Stomach (tissue), 9 donors: ENCODE results near the gene TMEM54. TPM values are rescaled to one million over a fixed set of nuclear protein-coding genes. Genes with fewer than 3 reads are reported as not detected.
A peak's percentile ranks its signal among the peaks of the same experiment; 100 is the strongest.

ENCODE experiments used
- DNase-seq, 2 donors: peaks; one replicate each; pipeline versions ENCODE4 v3.0.0 to v3.0.0-alpha.2; 2013 to 2019
- H3K27ac ChIP-seq, 5 donors: fragments of 200-600 bp in 4 of 5; sonication (generic) in 4 of 5; one replicate each; pipeline ENCODE4 v1.5.1; 2013 to 2019; ENCODE audit warnings: mild to moderate bottlenecking in 1 of 5, moderate library complexity in 1 of 5
- H3K27me3 ChIP-seq, 3 donors: fragments of 200-600 bp; sonication (generic); one replicate each; pipeline ENCODE4 v1.5.1; 2017 to 2019; ENCODE audit warnings: mixed run types in 1 of 3
- H3K36me3 ChIP-seq, 4 donors: fragments of 200-600 bp; sonication (generic); 1 replicate in 3 of 4; 2 replicates in 1 of 4; pipeline ENCODE4 v1.5.1; 2016 to 2019
- H3K4me1 ChIP-seq, 4 donors: fragments of 200-600 bp; sonication (generic); one replicate each; pipeline ENCODE4 v1.5.1; 2016 to 2019
- H3K4me3 ChIP-seq, 4 donors: fragments of 200-600 bp; sonication (generic) in 3 of 4; one replicate each; pipeline ENCODE4 v1.5.1; 2016 to 2019; ENCODE audit warnings: mild to moderate bottlenecking in 1 of 4
- H3K9me3 ChIP-seq, 4 donors: fragments of 200-600 bp; sonication (generic); one replicate each; pipeline ENCODE4 v1.5.1; 2016 to 2019
- EP300 ChIP-seq: sonication (generic); formaldehyde crosslinking; IDR thresholded peaks from one replicate; pipeline ENCODE4 v1.6.1; 2017; ENCODE audit warnings: antibody characterized with exemption
- POLR2A ChIP-seq, 4 donors: fragments of 450-650 bp; IDR thresholded peaks; one replicate each; pipeline ENCODE4 v1.6.1; 2016; ENCODE audit warnings: antibody characterized with exemption in 4 of 4, control low read depth in 2 of 4, mild to moderate bottlenecking in 1 of 4, moderate library complexity in 1 of 4
- POLR2AphosphoS5 ChIP-seq, 3 donors: sonication (generic); formaldehyde crosslinking; IDR thresholded peaks; one replicate each; pipeline ENCODE4 v1.6.1; 2016; ENCODE audit warnings: antibody characterized with exemption in 3 of 3
- WGBS, 5 donors: extraction: QIAGEN DNeasy Blood & Tissue Kit in 3 of 5; methylation state at CpG; one replicate each; pipeline versions ENCODE4 v1.1.5 to v1.1.7; 2013 to 2018; 5-methylcytosine and 5-hydroxymethylcytosine counted together
- intact Hi-C: fragments of 100-400 bp; cut with DNase I; formaldehyde crosslinking; loops from one replicate; pipeline ENCODE4 v1.15.1; 2023; ENCODE audit warnings: low total_unique reads
- polyA plus RNA-seq, 3 donors: library from polyadenylated mRNA; stranded (reverse); fragments of 200-250 nt; gene quantifications; one replicate each; pipeline ENCODE4 v1.2.3, GENCODE V29; 2013
- total RNA-seq, 5 donors: library from RNA; depleted of rRNA; stranded (reverse); fragments of >200 nt; gene quantifications; one replicate each; pipeline versions ENCODE4 v1.1.0 to v1.2.3, GENCODE V29; 2014 to 2016
- TF ChIP-seq, protein P1 (sequence below), 7 experiments: fragments of 450-650 bp in 4 of 7; fragments of 200-600 bp in 3 of 7; sonication (generic) in 3 of 7; IDR thresholded peaks; one replicate each; pipeline ENCODE4 v1.5.1; 2016 to 2019; ENCODE audit warnings: antibody characterized with exemption in 7 of 7, control low read depth in 2 of 7, mild to moderate bottlenecking in 1 of 7
- donor health status: healthy with polysubstance abuse.
- donor health status: Bipolar disorder and iron deficiency.
- donor health status: healthy.

The TMEM54 gene
- total and polyA plus RNA-seq, 8 donors, result 34.9 to 408 (median 159) TPM

DNA sequence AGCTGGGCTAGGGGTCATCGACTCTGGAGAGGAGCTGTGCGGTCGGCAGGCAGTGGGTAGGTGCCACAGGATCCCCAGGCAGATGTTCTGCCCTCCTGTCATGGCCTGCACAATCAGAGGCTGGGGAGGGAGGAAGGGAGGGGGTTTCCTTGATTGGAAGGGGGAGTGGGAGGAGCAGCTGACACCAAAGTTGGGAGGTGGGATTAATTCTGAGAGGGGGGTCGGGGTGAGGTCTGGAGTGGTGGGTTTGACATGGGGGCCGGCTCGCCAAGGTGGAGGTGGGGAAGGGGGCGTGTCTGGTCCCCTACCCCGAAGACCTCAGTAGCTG lies 15.5 kb downstream of the TMEM54 start:
- Histone ChIP-seq H3K27me3 (peaks cover 11 to 64% (median 36%) of the 10 kb centered on the region in 3 donors), H3K4me1 (peaks cover 17 to 30% (median 26%) of the 10 kb centered on the region in 4 donors), H3K27ac (no peak overlapping the region), H3K9me3 (no peaks in the 10 kb centered on the region), H3K36me3 (no peaks in the 10 kb centered on the region), H3K4me3 (peak overlapping the region in 1 of 4 donors; percentile 36)
- intact Hi-C loops, result no loop called here
- no peak for DNase-seq
- 14 to 25% (median 18%) methylated on average over 8 of the region's 8 CpGs for WGBS, 5 donors
- TF ChIP-seq EP300 (no peak), POLR2A (IDR thresholded peaks at IDR 0.05) (no peak), POLR2AphosphoS5 (IDR thresholded peaks at IDR 0.05) (no peak)
- TF ChIP-seq, protein P1, sequence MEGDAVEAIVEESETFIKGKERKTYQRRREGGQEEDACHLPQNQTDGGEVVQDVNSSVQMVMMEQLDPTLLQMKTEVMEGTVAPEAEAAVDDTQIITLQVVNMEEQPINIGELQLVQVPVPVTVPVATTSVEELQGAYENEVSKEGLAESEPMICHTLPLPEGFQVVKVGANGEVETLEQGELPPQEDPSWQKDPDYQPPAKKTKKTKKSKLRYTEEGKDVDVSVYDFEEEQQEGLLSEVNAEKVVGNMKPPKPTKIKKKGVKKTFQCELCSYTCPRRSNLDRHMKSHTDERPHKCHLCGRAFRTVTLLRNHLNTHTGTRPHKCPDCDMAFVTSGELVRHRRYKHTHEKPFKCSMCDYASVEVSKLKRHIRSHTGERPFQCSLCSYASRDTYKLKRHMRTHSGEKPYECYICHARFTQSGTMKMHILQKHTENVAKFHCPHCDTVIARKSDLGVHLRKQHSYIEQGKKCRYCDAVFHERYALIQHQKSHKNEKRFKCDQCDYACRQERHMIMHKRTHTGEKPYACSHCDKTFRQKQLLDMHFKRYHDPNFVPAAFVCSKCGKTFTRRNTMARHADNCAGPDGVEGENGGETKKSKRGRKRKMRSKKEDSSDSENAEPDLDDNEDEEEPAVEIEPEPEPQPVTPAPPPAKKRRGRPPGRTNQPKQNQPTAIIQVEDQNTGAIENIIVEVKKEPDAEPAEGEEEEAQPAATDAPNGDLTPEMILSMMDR (IDR thresholded peaks at IDR 0.05), result no peak

DNA sequence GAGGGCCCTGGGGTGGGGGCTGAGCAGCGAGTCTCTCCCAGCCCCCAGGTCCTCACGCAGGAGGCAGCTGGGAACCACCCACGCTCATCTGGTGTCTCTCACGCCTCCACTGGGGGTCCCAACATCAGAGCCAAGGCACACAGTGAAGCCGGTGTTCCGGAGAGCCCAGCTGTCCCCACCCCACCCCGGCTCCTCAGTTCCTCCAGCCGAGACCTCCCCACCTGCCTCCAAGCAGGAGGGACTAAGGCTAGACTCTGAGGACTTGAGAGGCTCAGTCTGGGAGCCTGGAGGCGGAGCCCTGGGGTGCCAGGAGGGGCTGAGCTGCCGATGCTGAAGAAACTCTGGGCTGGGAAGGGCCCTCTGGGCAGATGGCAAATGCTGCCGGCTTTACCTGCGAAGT lies 16.5 kb downstream of the TMEM54 start:
- Histone ChIP-seq H3K9me3 (no peaks in the 10 kb centered on the region), H3K4me3 (no peak overlapping the region), H3K27me3 (peaks cover 11 to 55% (median 36%) of the 10 kb centered on the region in 3 donors), H3K36me3 (no peaks in the 10 kb centered on the region), H3K27ac (no peak overlapping the region), H3K4me1 (peaks cover 17 to 30% (median 26%) of the 10 kb centered on the region in 4 donors)
- no peak for DNase-seq
- intact Hi-C loops, result no loop called here
- TF ChIP-seq POLR2AphosphoS5 (IDR thresholded peaks at IDR 0.05), result no peak
- TF ChIP-seq, protein P1 (IDR thresholded peaks at IDR 0.05), result no peak
- TF ChIP-seq EP300, result no peak
- TF ChIP-seq POLR2A (IDR thresholded peaks at IDR 0.05), result no peak
- 41 to 57% (median 44%) methylated on average over 9 to 12 of the region's 12 CpGs for WGBS, 5 donors

DNA sequence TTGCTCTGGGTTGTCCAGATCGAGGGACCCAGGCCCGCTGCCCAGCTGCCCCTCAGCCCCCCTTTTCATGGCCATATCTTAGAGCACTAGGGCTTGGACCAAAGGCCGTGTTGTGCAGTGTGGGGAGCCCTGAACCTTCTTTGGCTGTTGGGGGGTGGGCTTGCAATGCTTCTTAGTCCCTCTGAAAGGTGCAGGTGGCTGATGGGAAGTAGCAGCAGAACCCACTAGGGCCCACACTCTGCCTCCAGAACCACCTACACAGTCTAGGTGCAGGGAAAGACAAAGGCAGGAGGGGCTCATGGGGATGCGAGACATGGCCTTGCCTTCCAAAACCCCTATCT lies 17.2 kb downstream of the TMEM54 start:
- H3K9me3 ChIP-seq, result no peaks in the 10 kb centered on the region
- H3K4me3 ChIP-seq, result no peak overlapping the region
- intact Hi-C loops, result no loop called here
- H3K27me3 ChIP-seq, result peaks cover 11 to 53% (median 36%) of the 10 kb centered on the region in 3 donors
- H3K4me1 ChIP-seq, result peaks cover 17 to 30% (median 26%) of the 10 kb centered on the region in 4 donors
- TF ChIP-seq POLR2A (IDR thresholded peaks at IDR 0.05) (no peak), POLR2AphosphoS5 (IDR thresholded peaks at IDR 0.05) (no peak), EP300 (no peak)
- TF ChIP-seq, protein P1 (IDR thresholded peaks at IDR 0.05), result no peak
- no peak overlapping the region for H3K27ac ChIP-seq
- no peaks in the 10 kb centered on the region for H3K36me3 ChIP-seq
- 55 to 77% (median 68%) methylated on average over 3 to 4 of the region's 4 CpGs for WGBS, 5 donors
- no peak for DNase-seq

DNA sequence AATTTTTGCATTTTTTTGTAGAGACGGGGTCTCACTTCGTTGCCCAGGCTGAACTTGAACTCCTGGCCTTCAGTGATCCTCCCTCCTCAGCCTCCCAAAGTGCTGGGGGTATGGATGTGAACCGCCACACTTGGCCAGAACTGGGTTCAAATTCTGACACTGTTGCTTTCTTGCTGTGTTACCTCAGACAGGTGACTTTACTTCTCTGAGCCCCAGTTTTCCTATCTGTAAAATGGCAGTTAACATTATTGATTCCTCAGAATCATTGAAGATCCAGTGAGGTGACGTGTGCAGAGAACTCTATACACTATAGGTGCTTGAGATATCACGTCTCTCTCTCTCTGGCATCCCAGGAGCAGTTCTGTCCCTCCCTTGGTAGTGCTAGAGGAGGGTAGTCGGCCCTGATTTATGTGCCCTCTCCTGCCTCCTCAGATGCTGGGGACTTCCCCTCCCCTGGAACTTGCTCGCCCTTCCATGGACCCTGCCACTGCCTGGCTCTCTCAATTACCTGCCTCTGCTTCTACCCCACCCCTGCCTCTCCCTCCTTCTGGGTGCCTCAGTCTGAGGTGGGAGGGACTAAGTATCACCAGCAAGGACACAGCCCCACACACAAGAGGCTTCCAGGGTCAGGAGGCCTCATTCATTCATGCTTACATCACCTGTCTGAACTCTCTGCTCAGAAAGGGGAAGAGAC lies 17.7 kb downstream of the TMEM54 start:
- Histone ChIP-seq H3K27me3 (peaks cover 11 to 48% (median 36%) of the 10 kb centered on the region in 3 donors), H3K4me1 (peaks cover 17 to 30% (median 26%) of the 10 kb centered on the region in 4 donors), H3K27ac (no peak overlapping the region), H3K4me3 (no peak overlapping the region), H3K36me3 (no peaks in the 10 kb centered on the region), H3K9me3 (no peaks in the 10 kb centered on the region)
- TF ChIP-seq POLR2AphosphoS5 (IDR thresholded peaks at IDR 0.05), result no peak
- no peak for TF ChIP-seq EP300
- TF ChIP-seq, protein P1 (IDR thresholded peaks at IDR 0.05), result no peak
- intact Hi-C loops, result no loop called here
- WGBS, 5 donors, result 76 to 80% (median 77%) methylated on average over 7 of the region's 7 CpGs
- no peak for DNase-seq
